ENCODE measurements around the gene PCDHA8.
"Not testable (repeated sequence)": the region's sequence is repeated elsewhere in the genome, so short reads cannot be mapped to it uniquely, and the experiment has no call there.

The PCDHA8 gene

GRCh38 chr5:140828362-140828737 is 12.6 kb upstream of the PCDHA8 start:
- no peak for DNase-seq

- DNase-seq: not testable (repeated sequence)
Observed at GRCh38 chr5:140829511-140830501, 11.2 kb upstream of the PCDHA8 start.

- DNase-seq: no peak
Observed at GRCh38 chr5:140833993-140834392, 7.0 kb upstream of the PCDHA8 start, which contains the start of gene PCDHA7. TSS of gene PCDHA7 (plus strand) at chr5:140834269. CDS start at chr5:140834384, 115 bp downstream.

- DNase-seq: not testable (repeated sequence)
Observed at GRCh38 chr5:140834439-140835008, 6.5 kb upstream of the PCDHA8 start.

GRCh38 chr5:140835622-140836510 is 5.1 kb upstream of the PCDHA8 start:
- no peak for DNase-seq

- DNase-seq: no peak
Observed at GRCh38 chr5:140842798-140843733, 2.1 kb downstream of the PCDHA8 start.

GRCh38 chr5:140848139-140849102 is 7.4 kb downstream of the PCDHA8 start, which contains the start of gene PCDHA9:
TSS of gene PCDHA9 (plus strand) at chr5:140848382. CDS start at chr5:140848496, 114 bp downstream.
- not testable (repeated sequence) for DNase-seq

- not testable (repeated sequence) for DNase-seq
Observed at GRCh38 chr5:140849831-140850634, 9.0 kb downstream of the PCDHA8 start.

GRCh38 chr5:140855772-140856674 is 15.0 kb downstream of the PCDHA8 start, which contains the start of gene PCDHA10:
TSS of gene PCDHA10 (plus strand) at chr5:140855897. CDS start at chr5:140856049, 152 bp downstream.
- no peak for DNase-seq

GRCh38 chr5:140857177-140857986 is 16.4 kb downstream of the PCDHA8 start:
- no peak for DNase-seq

GRCh38 chr5:140857987-140858240 is 16.9 kb downstream of the PCDHA8 start:
- DNase-seq: no peak

GRCh38 chr5:140862441-140863295 is 21.7 kb downstream of the PCDHA8 start:
- no peak for DNase-seq

- DNase-seq: no peak
Observed at GRCh38 chr5:140868721-140869554, 28.0 kb downstream of the PCDHA8 start, which contains the start of gene PCDHA11. TSS of gene PCDHA11 (plus strand) at chr5:140868957. CDS start at chr5:140869104, 147 bp downstream.

GRCh38 chr5:140869555-140869886 is 28.5 kb downstream of the PCDHA8 start:
- no peak for DNase-seq
